HG02571 (cell line): ENCODE results near the gene AGTR1.
"Not testable (repeated sequence)": the region's sequence is repeated elsewhere in the genome, so short reads cannot be mapped to it uniquely, and the experiment has no call there.

Experiments used
- ATAC-seq: cut with Tn5 transposase; IDR thresholded peaks from one replicate; pipeline ENCODE4 v1.9.1; 2021; ENCODE audit warnings: mild to moderate bottlenecking, moderate library complexity; ENCODE audit not compliant: unreplicated experiment

Gene AGTR1

DNA sequence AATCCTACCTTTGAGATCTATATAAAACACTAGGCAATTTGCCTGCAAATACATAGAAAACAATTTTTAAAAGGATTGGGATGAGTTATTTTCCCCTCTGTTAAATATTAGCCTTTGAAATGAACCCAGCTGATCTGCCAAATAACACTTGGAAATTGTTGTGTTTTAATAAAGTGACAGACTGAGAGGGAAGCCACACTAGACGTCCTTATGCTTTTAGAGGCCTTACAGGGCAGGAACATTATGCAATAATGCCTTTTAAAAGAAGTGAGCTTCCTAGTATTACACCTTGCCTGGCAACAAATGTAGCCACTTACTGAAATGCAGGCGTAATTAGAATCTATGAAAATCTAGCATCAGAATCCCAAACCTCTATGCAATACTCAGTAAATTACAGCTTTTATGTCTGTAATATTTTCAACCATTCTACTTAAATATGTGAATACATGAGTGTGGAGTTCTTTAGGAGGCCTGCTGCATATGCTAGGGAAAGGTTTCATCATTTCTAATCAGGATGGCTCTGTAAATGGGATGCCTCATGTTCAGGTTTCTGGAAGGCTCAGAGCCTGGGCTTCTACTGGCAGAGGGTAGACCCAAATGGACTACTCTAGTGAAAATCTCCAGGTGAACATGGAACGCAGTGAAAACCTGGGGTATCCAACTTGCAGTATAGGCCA is 20.3 kb downstream of the AGTR1 start:
- ATAC-seq: no peak

DNA sequence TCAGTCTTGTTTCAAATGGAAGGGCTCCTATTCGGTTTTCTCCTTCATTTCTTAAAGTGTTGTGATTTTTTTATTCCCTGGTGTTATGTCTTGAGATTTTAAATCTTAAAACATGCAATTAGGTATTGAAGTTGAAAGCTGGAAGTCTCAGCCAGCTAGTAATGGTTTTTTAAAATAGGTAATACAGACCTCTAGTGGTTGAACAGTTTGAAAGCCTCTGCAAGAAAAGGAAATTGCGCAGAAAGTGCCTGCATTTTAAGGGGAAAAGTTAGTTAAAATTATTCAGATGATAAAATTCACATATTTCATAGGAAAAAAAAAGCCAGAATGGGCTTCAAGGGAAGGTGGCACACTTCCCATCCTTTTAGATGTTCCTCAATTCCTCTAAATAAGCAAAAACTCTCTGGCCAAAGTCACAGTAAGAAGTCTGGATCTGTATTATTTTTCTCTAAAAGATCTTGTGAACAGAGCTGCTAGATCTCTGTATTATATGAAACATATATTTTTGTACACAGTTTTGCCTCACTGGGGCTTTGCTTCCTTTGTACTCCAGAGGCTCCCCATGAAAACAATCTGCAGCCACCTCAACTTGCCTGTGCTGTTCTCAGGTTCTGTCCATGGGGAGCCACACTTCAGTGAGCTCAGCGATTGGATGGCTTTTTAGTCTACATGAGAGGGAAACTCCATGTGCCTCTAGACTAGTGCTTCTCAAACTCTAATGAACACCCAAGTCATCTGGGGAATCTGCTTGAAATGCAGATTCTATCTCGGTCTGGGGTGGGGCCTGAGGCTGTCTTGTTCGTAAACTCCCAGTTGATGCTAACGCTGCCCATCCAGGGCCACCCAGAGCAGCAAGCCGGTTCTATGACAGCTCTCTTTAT is 21.5 kb downstream of the AGTR1 start:
- ATAC-seq: no peak

DNA sequence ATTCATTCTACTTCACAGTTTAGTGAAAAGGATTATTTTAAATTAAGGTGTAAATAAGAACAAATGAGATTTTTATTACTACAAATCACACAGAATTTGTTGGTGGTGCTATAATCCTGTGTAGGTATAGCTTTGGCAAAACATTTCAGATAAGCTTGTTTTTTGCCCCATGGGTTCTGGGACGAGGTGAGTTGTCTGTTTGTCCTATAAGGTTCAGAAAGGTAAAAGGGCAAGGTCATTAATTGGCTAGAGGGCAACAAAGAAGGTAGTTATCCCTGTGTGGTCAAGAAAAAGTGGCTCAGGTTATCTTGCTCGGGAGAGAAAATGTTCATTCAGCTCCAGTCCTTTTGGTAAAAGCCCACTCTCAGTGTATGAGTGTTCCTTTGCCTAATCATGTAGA is 23.2 kb downstream of the AGTR1 start:
- no peak for ATAC-seq

DNA sequence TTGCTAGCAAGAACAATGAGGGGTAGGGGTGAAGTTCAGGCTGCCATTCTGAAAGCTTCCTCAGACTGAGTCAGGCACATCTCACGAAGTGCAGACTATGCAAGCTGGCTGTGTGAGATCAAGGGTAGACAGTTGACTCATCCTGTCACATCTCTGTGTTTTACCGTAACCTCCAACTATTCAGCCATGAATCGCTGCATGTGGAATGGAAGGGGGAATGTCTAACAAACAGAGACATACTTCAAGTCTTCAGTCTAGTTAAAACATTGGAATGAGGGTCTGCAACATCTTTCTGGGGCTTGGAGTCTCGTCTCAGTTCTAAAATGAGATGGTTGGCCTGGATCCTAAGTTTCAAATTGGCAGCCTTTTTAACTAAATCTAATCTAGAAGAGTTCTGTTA is 25.9 kb downstream of the AGTR1 start:
- no peak for ATAC-seq

DNA sequence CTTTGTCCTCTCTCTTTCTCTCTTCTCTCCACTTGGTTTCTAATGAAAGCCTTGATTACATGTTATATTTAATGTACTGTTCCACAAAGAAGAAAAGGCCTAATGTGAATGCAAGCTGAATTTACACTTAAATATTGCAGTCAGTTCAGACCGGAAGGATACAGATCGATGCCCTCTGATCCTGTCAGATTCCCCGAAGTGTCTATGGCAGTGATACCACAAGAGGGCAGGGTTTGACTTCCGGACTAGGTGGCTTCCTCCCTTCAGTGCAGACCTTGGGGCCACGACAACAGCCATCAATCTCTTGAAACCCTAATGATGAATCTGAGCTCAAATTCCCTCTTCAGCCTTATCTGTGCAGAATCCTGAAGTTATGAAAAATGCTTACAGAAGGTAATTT is 29.5 kb downstream of the AGTR1 start:
- ATAC-seq: no peak

DNA sequence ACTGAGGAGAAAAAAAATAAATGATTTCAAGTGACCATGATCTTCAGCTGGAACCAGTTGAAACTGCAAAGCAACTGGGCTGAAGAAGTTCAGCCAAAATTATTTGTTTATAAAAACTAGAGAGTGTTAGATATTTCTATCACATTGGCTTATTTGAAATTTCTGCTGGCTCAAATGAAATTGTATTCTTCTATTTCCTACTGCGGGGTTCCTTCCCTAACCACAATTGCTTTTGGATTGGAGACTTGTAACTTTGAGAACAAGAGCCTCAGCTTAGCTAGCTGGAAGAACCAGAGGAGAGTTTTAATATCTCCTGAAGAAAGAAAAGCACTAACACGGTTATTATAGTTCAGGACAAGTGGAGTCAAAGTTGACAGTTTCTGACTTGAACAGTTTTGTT is 31.1 kb downstream of the AGTR1 start:
- no peak for ATAC-seq

DNA sequence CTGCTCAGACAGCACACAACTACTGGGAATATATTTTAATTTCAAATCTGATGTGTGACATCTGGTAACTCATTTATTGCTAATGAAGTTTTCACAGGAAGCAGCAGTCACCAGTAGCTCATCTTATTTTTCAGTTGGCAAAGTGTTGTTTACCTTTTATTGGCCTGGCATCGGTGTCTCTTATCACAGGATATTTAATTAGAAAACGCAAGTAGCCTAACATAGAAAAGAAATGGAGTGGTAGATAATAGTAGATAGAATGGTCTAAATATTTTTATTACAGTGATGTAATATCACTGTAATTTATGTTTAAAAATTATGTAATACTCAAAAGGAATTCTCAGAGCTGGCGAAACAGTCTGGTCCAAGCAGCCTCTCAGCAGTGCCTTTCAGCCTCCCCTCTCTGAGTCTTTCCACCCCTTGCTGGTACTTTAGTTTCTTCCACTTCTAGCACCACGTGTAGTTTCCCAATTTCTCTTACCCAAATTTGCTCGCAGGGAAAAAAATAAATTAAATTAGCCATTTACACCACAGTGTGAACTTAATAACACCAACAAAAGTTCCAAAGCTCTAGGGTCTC is 31.9 kb downstream of the AGTR1 start:
- no peak for ATAC-seq

DNA sequence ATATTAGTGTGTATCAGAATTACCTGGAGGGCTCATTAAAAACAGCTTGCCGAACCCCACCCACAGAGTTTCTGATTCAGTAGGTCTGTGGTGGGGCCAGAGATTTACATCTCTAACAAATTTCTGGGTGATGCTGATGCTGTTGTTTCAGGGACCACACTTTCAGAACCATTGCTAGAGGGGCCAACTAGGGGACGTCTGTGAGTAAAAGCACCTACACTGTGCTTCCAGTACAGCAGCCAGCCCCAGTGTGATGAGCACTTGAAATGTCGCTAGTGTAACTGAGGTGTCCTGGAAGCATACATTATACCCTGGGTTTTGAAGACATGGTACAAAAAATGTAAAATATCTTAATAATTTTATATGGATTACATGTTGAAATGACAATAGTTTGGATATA is 33.0 kb downstream of the AGTR1 start:
- ATAC-seq: no peak

DNA sequence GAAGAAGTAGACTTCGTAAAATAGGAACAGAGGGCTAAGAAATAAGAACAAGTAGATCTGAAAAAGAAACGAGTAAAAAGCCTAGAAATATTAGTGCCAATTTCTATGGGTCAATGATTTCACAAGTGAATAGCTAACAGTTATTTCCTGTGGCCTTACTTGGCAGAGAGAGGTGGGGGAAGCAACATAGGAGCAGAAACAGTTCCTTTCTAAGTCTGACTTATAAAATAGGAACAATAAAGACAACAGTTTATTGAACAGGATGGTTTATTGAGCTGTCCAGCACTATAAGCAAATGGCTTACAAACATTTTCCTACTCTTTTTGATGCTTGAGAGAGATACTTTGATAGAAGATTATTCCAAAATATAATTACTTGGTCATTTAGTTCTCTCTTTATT is 37.9 kb downstream of the AGTR1 start:
- ATAC-seq: no peak

DNA sequence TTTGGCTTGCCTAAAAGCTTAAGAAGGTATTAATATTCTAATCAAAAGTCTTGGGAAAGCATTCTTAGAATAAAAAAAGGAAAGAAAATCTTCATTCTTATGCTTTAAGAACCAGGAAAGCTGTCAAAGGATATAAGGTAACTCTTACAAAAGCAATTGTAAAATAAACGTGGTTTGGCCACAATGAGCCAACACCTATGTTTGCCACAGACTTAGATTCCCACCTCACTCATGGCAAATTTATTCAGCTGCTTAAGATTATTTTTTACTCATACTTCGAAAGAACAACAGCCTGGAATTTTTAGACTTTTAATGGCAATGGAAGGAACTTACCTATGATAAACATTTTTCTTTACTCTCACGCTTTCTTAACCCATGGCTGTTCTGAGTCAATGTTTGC is 38.4 kb downstream of the AGTR1 start:
- ATAC-seq: no peak

DNA sequence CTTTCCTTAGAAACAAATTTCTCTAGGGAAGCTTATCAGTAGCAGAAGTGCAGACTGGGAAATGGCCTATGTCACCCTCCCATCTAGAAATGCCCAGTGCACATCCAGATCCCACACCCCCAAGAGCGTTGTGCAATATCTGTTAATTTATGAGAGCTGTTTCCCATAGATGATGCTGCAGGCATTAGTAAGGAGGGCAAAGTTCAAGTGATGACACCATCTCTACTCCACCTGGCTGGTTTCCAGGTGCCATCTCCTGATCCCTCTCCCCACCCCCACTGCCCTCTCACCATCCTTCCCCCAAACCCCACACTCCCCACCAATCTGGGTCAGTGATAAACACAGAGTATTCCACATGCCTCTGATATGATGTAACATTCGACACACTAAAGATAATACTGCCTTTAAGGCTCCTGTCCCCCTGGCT is 39.4 kb downstream of the AGTR1 start:
- ATAC-seq: no peak

DNA sequence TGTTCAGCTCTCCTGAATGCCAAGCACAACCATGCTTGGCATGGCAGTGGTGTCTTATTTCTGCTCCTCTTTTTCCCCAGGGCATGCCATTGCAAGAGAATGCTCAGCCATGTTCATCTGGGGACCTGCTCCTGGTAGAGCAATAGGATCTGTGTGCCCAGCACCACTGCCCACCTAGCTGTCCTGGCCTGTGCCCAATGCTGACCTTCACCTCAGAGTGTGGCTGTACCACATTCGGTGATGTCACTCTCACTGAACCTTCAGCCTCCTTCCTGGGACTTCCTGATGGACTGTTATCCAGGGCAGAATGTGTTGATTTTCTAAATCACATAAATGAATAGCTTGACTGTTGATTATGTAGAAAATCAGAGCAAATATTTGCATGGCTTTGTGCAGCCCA is 42.0 kb downstream of the AGTR1 start:
- ATAC-seq: no peak

DNA sequence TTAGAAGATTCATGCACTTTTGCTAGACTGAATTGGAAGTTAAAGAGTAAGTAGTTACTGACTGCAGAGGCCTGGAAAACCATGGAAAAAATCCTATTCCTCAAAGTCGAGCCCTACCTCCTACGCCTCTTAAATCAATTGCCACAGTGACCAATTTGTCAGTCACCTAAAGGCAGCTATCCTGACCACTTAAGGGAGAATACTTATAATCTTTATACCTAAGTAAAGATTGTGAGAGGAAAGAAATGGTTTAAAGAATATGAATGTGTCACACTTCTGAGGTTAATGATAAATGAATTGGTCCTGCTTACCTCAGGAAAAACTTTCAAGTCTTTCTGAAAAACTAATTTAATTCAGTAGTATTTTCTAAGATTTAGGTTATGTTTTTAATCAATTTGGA is 42.6 kb downstream of the AGTR1 start:
- no peak for ATAC-seq

DNA sequence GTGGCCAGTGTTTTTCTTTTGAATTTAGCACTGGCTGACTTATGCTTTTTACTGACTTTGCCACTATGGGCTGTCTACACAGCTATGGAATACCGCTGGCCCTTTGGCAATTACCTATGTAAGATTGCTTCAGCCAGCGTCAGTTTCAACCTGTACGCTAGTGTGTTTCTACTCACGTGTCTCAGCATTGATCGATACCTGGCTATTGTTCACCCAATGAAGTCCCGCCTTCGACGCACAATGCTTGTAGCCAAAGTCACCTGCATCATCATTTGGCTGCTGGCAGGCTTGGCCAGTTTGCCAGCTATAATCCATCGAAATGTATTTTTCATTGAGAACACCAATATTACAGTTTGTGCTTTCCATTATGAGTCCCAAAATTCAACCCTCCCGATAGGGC is 43.5 kb downstream of the AGTR1 start:
- no peak for ATAC-seq

DNA sequence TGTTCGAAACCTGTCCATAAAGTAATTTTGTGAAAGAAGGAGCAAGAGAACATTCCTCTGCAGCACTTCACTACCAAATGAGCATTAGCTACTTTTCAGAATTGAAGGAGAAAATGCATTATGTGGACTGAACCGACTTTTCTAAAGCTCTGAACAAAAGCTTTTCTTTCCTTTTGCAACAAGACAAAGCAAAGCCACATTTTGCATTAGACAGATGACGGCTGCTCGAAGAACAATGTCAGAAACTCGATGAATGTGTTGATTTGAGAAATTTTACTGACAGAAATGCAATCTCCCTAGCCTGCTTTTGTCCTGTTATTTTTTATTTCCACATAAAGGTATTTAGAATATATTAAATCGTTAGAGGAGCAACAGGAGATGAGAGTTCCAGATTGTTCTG is 44.4 kb downstream of the AGTR1 start:
- no peak for ATAC-seq

DNA sequence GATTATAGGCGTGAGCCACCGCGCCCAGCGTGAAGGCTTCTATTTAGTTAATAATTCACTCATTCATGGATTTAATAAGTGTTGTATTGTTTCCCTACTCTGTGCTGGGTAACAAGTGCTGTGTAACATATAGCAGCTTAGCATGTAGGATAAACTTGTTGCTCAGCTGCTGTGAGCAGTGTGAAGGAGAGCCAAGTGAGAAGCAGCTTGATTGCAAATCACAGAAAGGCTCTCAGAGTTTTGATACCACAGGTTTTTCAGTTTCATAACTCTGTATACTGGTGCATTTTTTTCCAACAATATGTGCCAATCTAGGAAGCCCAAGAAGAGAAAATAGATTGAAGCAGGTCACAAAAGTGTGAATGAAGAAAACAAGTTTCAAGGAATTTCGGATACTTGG is 48.4 kb downstream of the AGTR1 start:
- ATAC-seq: no peak

DNA sequence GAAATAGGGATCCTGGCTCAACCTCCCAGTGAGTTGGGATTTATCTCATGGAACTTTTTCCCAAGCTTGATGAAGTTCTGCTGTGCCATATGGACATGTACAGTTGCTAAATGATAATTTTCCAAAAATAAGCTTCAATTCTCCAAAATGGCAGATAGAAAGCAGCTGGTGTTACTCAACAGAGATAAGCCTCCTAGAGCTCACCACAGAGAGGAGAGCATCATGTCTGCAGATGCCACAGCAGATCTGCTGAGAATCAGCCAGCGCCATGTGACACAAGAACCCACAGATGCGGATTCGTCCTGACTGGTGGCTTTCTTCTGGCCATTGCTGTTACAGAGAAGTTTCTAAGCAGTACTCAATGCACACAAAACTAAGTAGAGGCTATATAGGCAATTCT is 50.6 kb downstream of the AGTR1 start:
- no peak for ATAC-seq

DNA sequence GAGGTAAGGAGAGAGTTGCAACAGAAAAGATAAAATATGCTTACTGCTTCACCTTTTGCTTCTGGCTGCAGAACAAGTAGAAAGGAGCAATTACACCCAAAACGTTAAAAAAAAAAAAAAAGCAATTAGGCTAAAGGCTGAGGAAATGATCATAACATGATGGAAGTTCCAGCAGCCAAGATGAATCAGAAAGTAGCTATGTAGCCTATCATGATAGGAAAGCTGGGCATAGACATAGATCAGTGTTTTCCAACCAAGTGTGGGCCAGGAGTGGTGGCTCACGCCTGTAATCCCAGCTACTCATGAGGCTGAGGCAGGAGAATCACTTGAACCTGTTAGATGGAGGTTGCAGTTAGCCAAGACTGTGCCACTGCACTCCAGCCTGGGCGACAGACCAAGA is 52.6 kb downstream of the AGTR1 start:
- no peak for ATAC-seq

DNA sequence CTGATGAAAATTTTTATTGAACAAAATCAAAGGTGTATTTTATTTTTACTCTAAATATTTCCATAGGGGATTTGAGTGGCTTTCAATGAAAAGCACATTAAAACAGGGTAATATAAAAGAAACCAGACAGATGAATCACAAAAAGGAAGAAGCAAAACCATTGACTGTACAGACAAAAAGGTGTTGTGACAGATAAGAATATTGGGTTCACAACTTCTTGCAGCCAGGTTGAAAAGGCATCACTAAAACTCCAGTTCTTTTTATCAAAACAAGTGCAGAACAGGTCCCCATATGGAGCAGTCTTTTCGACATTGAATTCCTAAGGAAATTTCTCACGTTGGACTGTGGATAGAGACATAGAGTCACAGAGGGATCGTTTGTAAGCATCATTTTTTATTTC is 53.8 kb downstream of the AGTR1 start:
- ATAC-seq: no peak

DNA sequence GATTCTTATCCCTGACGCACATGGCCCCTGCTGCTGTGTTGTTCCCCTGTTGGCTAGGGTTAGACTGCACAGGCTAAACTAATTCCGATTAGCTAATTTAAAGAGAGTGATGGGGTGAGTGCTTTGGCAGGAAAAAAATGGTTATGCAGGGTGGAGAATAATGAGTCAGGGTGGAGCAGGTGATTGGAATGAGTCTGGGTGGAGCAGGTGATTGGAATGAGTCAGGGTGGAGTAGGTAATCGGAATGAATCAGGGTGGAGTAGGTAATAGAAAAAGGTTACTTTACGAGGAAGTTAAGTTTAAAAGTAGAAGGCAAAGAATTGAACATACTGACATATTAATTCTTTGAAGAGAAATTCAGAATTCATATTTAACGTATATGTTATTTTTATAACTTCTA is 55.7 kb downstream of the AGTR1 start:
- not testable (repeated sequence) for ATAC-seq

DNA sequence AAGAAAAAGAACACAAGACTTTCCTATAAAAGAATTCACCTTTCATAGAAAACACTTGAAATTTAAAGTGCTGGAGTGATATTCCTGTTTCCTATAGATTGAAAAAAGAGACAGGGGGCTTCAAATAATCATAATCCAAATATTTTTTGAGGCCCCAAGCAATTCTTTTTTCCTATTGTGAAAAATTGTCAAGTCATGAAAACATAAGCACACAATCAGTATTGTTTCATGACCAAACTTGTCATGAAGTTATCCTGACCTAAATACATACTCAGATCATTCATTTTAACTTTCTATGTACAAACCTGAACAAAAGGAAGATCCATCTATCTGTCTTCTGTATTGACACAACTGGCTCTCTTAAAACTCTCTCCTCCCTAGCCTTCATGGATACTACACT is 57.9 kb downstream of the AGTR1 start:
- ATAC-seq: no peak

DNA sequence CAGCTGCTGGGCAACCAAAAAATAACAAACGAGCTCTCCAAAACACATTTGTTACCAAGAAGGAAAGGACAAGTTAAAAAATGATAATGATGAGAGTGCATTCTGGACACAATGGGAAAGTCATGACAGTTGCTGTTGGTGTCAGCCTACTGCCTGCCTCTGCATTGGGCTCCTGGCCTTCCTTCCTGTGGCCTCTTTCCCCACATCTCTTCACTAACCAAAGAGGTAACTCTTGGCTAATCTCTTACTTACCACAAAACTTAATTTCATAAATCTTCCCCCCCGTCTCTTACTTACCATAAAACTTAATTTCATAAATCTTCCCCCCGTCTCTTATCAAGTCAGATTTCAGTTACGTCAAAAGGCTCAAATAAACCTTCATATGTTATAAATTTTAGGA is 58.6 kb downstream of the AGTR1 start:
- ATAC-seq: no peak
